Measurements from ENCODE around the gene IGFBP3. TPM values are rescaled to one million over a fixed set of nuclear protein-coding genes. Genes with fewer than 3 reads are reported as not detected.

The IGFBP3 gene
- total RNA-seq, 1 experiment from 2014 or later = 237 TPM

DNA sequence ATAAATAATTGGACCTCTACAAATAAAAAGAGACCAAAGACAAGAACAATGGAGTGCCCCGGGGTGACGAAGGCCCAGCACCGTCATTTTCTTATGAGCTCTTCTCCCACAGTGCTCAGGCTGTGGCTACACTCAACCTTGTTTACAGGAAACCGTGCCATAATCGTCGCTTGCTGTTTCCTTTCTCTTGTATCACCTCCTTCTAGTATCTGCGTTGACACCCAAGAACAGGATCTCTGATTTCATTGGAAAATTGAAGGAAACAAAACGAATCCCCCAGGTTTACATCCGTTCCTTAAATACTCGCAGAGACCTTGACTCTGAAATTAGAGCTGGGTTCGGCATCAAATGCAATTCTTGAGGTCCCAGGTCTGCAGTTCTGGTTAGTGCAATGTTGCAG is 1.7 kb upstream of the IGFBP3 start:
- no peak overlapping the region for H3K4me2 ChIP-seq
- intact Hi-C loops (cut with micrococcal nuclease; ENCODE audit: unreplicated experiment) = loop anchor here (1.0 to 5.0 kb wide), 22 partner anchors 32 to 1331 kb away; partner anchors contain the start of gene CCDC201
- H3K79me2 ChIP-seq (ENCODE audit: low read depth) = peaks cover 27% of the 10 kb centered on the region
- H3K27me3 ChIP-seq (ENCODE audit: insufficient read depth, low read depth) = no peaks in the 10 kb centered on the region
- no peaks in the 10 kb centered on the region for H3K9me2 ChIP-seq (ENCODE audit: insufficient read depth)
- H3K9me3 ChIP-seq (ENCODE audit: insufficient read depth, low read depth) = no peaks in the 10 kb centered on the region
- TF ChIP-seq CTCF (conservative IDR thresholded peaks at IDR 0.05) (no peak), EZH2 (IDR thresholded peaks at IDR 0.05; ENCODE audit: low read depth) (no peak)
- no TSS peak for BruUV-seq (replicated peaks)
- H4K20me1 ChIP-seq (ENCODE audit: insufficient read depth) = no peaks in the 10 kb centered on the region; the same call in 1 of the 2 replicates
- H3K36me3 ChIP-seq (ENCODE audit: low read depth) = no peaks in the 10 kb centered on the region
- CTCF ChIA-PET = interaction anchor here (0.6 to 2.0 kb wide), 20 partner anchors 37 to 1178 kb away, joined by 3 to 10 read pairs (median 3); no protein-coding TSS in a partner anchor
- POLR2A ChIA-PET (ENCODE audit: unreplicated experiment) = interaction anchor here (0.6 to 0.9 kb wide), 2 partner anchors 368 to 1257 kb away, joined by 3 to 5 read pairs; no protein-coding TSS in a partner anchor
- H3K4me3 ChIP-seq = no peak overlapping the region
- peaks cover 46% of the 10 kb centered on the region for H3K4me1 ChIP-seq (replicated peaks; ENCODE audit: insufficient read depth)
- DNase-seq = no peak
- H2AFZ ChIP-seq = no peak overlapping the region
- H3F3A ChIP-seq (ENCODE audit: insufficient read depth, low read depth) = peaks cover 39% of the 10 kb centered on the region; the same call in 1 of the 2 replicates
- no peak overlapping the region for H3K27ac ChIP-seq

GRCh38 chr7:45921699-45922519 is 837 bp upstream of the IGFBP3 start:
- TF ChIP-seq CTCF (conservative IDR thresholded peaks at IDR 0.05) = peak; percentile 79
- TF ChIP-seq EZH2 (IDR thresholded peaks at IDR 0.05; ENCODE audit: low read depth) = no peak
- Histone ChIP-seq H3K4me1 (replicated peaks; ENCODE audit: insufficient read depth) (peaks cover 48% of the 10 kb centered on the region), H3K27ac (no peak overlapping the region), H3K27me3 (ENCODE audit: insufficient read depth, low read depth) (no peaks in the 10 kb centered on the region), H3K9me3 (ENCODE audit: insufficient read depth, low read depth) (no peaks in the 10 kb centered on the region), H3F3A (ENCODE audit: insufficient read depth, low read depth) (peaks cover 39% of the 10 kb centered on the region; the same call in 1 of the 2 replicates), H4K20me1 (ENCODE audit: insufficient read depth) (no peaks in the 10 kb centered on the region; the same call in 1 of the 2 replicates), H3K79me2 (ENCODE audit: low read depth) (peaks cover 28% of the 10 kb centered on the region), H3K9me2 (ENCODE audit: insufficient read depth) (no peaks in the 10 kb centered on the region), H3K36me3 (ENCODE audit: low read depth) (peaks cover 1% of the 10 kb centered on the region; the same call in 1 of the 2 replicates), H2AFZ (no peak overlapping the region), H3K4me3 (no peak overlapping the region; the same call in 1 of the 2 replicates), H3K4me2 (peak overlapping the region; percentile 93; the same call in 1 of the 2 replicates)
- DNase-seq = peak in 1 of 2 experiments; percentile 87
- BruUV-seq (replicated peaks) = TSS peak; percentile 27
- intact Hi-C loops (cut with micrococcal nuclease; ENCODE audit: unreplicated experiment) = loop anchor here (1.0 to 5.0 kb wide), 9 partner anchors 31 to 1332 kb away; partner anchors contain the start of gene CCDC201
- ChIA-PET POLR2A (ENCODE audit: unreplicated experiment) (interaction anchor here (0.6 to 0.9 kb wide), 6 partner anchors 56 to 1258 kb away, joined by 3 to 8 read pairs (median 5); no protein-coding TSS in a partner anchor), CTCF (interaction anchor here (0.6 to 2.0 kb wide), 13 partner anchors 54 to 1332 kb away, joined by 3 to 10 read pairs (median 4); no protein-coding TSS in a partner anchor)

DNA sequence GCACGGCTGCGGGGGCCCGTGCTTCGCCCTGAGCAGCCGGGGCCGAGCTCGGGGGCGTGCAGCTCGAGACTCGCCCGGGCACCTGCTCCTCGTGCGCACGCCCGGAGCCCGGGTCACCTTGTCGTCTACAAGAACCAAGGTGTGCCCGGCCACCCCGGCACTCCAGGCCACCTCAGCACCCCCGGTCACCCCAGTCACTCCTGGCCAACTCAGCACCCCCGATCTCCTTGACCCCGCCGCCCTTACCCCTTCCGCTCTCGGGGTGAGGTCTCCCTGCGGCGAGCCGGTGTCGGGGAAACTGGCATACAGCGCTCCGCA is 268 bp upstream of the IGFBP3 start:
- Histone ChIP-seq H3K27ac (no peak overlapping the region), H3K9me2 (ENCODE audit: insufficient read depth) (no peaks in the 10 kb centered on the region), H3K36me3 (ENCODE audit: low read depth) (peaks cover 7% of the 10 kb centered on the region; the same call in 1 of the 2 replicates), H3K9me3 (ENCODE audit: insufficient read depth, low read depth) (no peaks in the 10 kb centered on the region), H2AFZ (0 out of 2 replicates have a peak overlapping the region, but pooled peaks have one; percentile 72), H3K4me1 (replicated peaks; ENCODE audit: insufficient read depth) (peaks cover 48% of the 10 kb centered on the region), H3K4me2 (peak overlapping the region; percentile 93), H3K4me3 (peak overlapping the region; percentile 84), H3K27me3 (ENCODE audit: insufficient read depth, low read depth) (no peaks in the 10 kb centered on the region), H3K79me2 (ENCODE audit: low read depth) (peaks cover 28% of the 10 kb centered on the region), H3F3A (ENCODE audit: insufficient read depth, low read depth) (peaks cover 39% of the 10 kb centered on the region; the same call in 1 of the 2 replicates), H4K20me1 (ENCODE audit: insufficient read depth) (no peaks in the 10 kb centered on the region; the same call in 1 of the 2 replicates)
- intact Hi-C loops (cut with micrococcal nuclease; ENCODE audit: unreplicated experiment) = loop anchor here (2.0 to 5.0 kb wide), 2 partner anchors 259 to 986 kb away; no protein-coding TSS in a partner anchor
- BruUV-seq (replicated peaks) = no TSS peak
- no peak for DNase-seq
- ChIA-PET POLR2A (ENCODE audit: unreplicated experiment) (interaction anchor here (0.6 to 0.9 kb wide), 6 partner anchors 19 to 1714 kb away, joined by 3 to 31 read pairs (median 6); no protein-coding TSS in a partner anchor), CTCF (interaction anchor here (0.6 to 2.0 kb wide), 3 partner anchors 140 to 1333 kb away, joined by 3 to 5 read pairs (median 4); no protein-coding TSS in a partner anchor)
- TF ChIP-seq EZH2 (IDR thresholded peaks at IDR 0.05; ENCODE audit: low read depth) = no peak
- TF ChIP-seq CTCF (conservative IDR thresholded peaks at IDR 0.05) = no peak
